SU-DHL-6 (cell line): ENCODE results near the gene SDK2.

Experiments
- H2AFZ ChIP-seq: fragments of 200-600 bp; sonication (generic); 2 replicates; pipeline ENCODE4 v1.6.1; 2014; ENCODE audit warnings: low read depth, mild to moderate bottlenecking, moderate library complexity, mixed read lengths, antibody characterized with exemption, low read length; ENCODE audit not compliant: severe bottlenecking
- H3F3A ChIP-seq: fragments of 200-600 bp; shearing (Covaris generic); 2 replicates; pipeline ENCODE4 v1.6.0; 2016; ENCODE audit warnings: antibody characterized with exemption, mild to moderate bottlenecking; ENCODE audit not compliant: insufficient read depth
- H3K27ac ChIP-seq: fragments of 200-600 bp; sonication (generic); 2 replicates; pipeline ENCODE4 v1.5.1; 2016; ENCODE audit warnings: low read depth, mild to moderate bottlenecking, low read length, moderate library complexity, mixed read lengths
- H3K27me3 ChIP-seq: fragments of 200-600 bp; sonication (generic), shearing (Covaris generic); 2 replicates; pipeline ENCODE4 v1.6.0; 2014; ENCODE audit warnings: mild to moderate bottlenecking, low read length
- H3K36me3 ChIP-seq: fragments of 200-600 bp; sonication (generic); 2 replicates; pipeline ENCODE4 v1.6.1; 2014; ENCODE audit warnings: mild to moderate bottlenecking, low read length, mixed read lengths
- H3K4me2 ChIP-seq: fragments of 300-600, 200-600 bp; shearing (Covaris generic), sonication (generic); 2 replicates; pipeline ENCODE4 v1.6.0; 2014; ENCODE audit warnings: low read length, low read depth, mild to moderate bottlenecking; ENCODE audit not compliant: poor library complexity, severe bottlenecking
- H3K4me3 ChIP-seq: fragments of 200-600 bp; sonication (generic); 2 replicates; pipeline ENCODE4 v1.5.1; 2014; ENCODE audit warnings: antibody characterized with exemption, low read length, mild to moderate bottlenecking, mixed read lengths; ENCODE audit not compliant: insufficient read depth, poor library complexity, severe bottlenecking
- H3K79me2 ChIP-seq: fragments of 200-600 bp; sonication (generic); 2 replicates; pipeline ENCODE4 v1.6.1; 2014; ENCODE audit warnings: mild to moderate bottlenecking, low read length, moderate library complexity; ENCODE audit not compliant: insufficient read depth
- H3K9ac ChIP-seq: fragments of 200-600 bp; sonication (generic); 2 replicates; pipeline ENCODE4 v1.7.0; 2014; ENCODE audit warnings: mild to moderate bottlenecking, low read length
- H3K9me2 ChIP-seq: fragments of 200-600 bp; sonication (generic); replicated peaks from 2 replicates; pipeline ENCODE4 v1.6.1; 2014; ENCODE audit warnings: low read length; ENCODE audit not compliant: insufficient read depth
- H3K9me3 ChIP-seq: fragments of 200-600 bp; sonication (generic); 2 replicates; pipeline ENCODE4 v1.6.1; 2014; ENCODE audit warnings: low read length, mixed read lengths; ENCODE audit not compliant: insufficient read depth
- H4K20me1 ChIP-seq: fragments of 200-600 bp; sonication (generic); 2 replicates; pipeline ENCODE4 v1.6.1; 2014; ENCODE audit warnings: low read depth, mild to moderate bottlenecking, antibody characterized with exemption, low read length, moderate library complexity, mixed read lengths
- CTCF ChIP-seq: fragments of 200-600 bp; sonication (generic); IDR thresholded peaks from one replicate; pipeline ENCODE4 v1.5.1; 2017; ENCODE audit warnings: antibody characterized with exemption, mild to moderate bottlenecking, low read length, moderate library complexity; ENCODE audit not compliant: insufficient read depth, poor library complexity, severe bottlenecking
- EZH2phosphoT487 ChIP-seq: fragments of 200-600 bp; sonication (generic), shearing (Covaris generic); conservative IDR thresholded peaks from 2 replicates; pipeline ENCODE4 v1.6.1; 2018; ENCODE audit warnings: mild to moderate bottlenecking, antibody characterized with exemption, low read length, moderate library complexity, mixed read lengths

Gene SDK2

GRCh38 chr17:73628642-73629552 lies 15.3 kb downstream of the SDK2 start:
- no peaks in the 10 kb centered on the region for H3K79me2 ChIP-seq
- H3K4me2 ChIP-seq, result no peak overlapping the region
- no peak overlapping the region for H2AFZ ChIP-seq
- no peaks in the 10 kb centered on the region for H4K20me1 ChIP-seq
- no peak overlapping the region for H3K4me3 ChIP-seq
- no peak overlapping the region for H3K27ac ChIP-seq
- no peak for TF ChIP-seq CTCF
- no peak for TF ChIP-seq EZH2phosphoT487
- no peak overlapping the region for H3K9ac ChIP-seq
- no peaks in the 10 kb centered on the region for H3K9me2 ChIP-seq
- H3F3A ChIP-seq, result no peaks in the 10 kb centered on the region
- no peaks in the 10 kb centered on the region for H3K27me3 ChIP-seq
- no peaks in the 10 kb centered on the region for H3K36me3 ChIP-seq
- H3K9me3 ChIP-seq, result no peaks in the 10 kb centered on the region

- no peak overlapping the region for H3K27ac ChIP-seq
- no peak overlapping the region for H3K4me3 ChIP-seq
- no peak overlapping the region for H3K9ac ChIP-seq
- H3K27me3 ChIP-seq, result no peaks in the 10 kb centered on the region
- no peak overlapping the region for H2AFZ ChIP-seq
- no peaks in the 10 kb centered on the region for H3F3A ChIP-seq
- H3K36me3 ChIP-seq, result no peaks in the 10 kb centered on the region
- TF ChIP-seq EZH2phosphoT487 (no peak), CTCF (no peak)
- no peak overlapping the region for H3K4me2 ChIP-seq
- H4K20me1 ChIP-seq, result no peaks in the 10 kb centered on the region
- H3K9me2 ChIP-seq, result no peaks in the 10 kb centered on the region
- H3K9me3 ChIP-seq, result no peaks in the 10 kb centered on the region
- H3K79me2 ChIP-seq, result no peaks in the 10 kb centered on the region
Observed at GRCh38 chr17:73625991-73626673, 18.1 kb downstream of the SDK2 start.

GRCh38 chr17:73625006-73625405 lies 19.2 kb downstream of the SDK2 start:
- H3K27me3 ChIP-seq, result no peaks in the 10 kb centered on the region
- H3F3A ChIP-seq, result no peaks in the 10 kb centered on the region
- no peak overlapping the region for H3K9ac ChIP-seq
- no peak overlapping the region for H2AFZ ChIP-seq
- H3K27ac ChIP-seq, result no peak overlapping the region
- H3K4me3 ChIP-seq, result no peak overlapping the region
- no peak overlapping the region for H3K4me2 ChIP-seq
- no peaks in the 10 kb centered on the region for H3K9me2 ChIP-seq
- H3K9me3 ChIP-seq, result no peaks in the 10 kb centered on the region
- TF ChIP-seq EZH2phosphoT487 (no peak), CTCF (no peak)
- no peaks in the 10 kb centered on the region for H4K20me1 ChIP-seq
- no peaks in the 10 kb centered on the region for H3K36me3 ChIP-seq
- H3K79me2 ChIP-seq, result no peaks in the 10 kb centered on the region
